ENCODE data around the gene ALDH1A1.

The ALDH1A1 gene

GRCh38 chr9:72899734-72900477 lies 52.9 kb downstream of the ALDH1A1 start:
- no peak overlapping the region for H3K4me3 ChIP-seq (ENCODE audit: low read depth, low read length)
- TF ChIP-seq CTCF (IDR thresholded peaks at IDR 0.05; ENCODE audit: low read depth, low read length, missing control alignments), result no peak
- DNase-seq (ENCODE audit: low read depth), result no peak

GRCh38 chr9:72898784-72899733 lies 53.8 kb downstream of the ALDH1A1 start:
- DNase-seq (ENCODE audit: low read depth), result no peak
- no peak for TF ChIP-seq CTCF (IDR thresholded peaks at IDR 0.05; ENCODE audit: low read depth, low read length, missing control alignments)
- H3K4me3 ChIP-seq (ENCODE audit: low read depth, low read length), result no peak overlapping the region

GRCh38 chr9:72898360-72898759 lies 54.5 kb downstream of the ALDH1A1 start:
- TF ChIP-seq CTCF (IDR thresholded peaks at IDR 0.05; ENCODE audit: low read depth, low read length, missing control alignments), result no peak
- H3K4me3 ChIP-seq (ENCODE audit: low read depth, low read length), result no peak overlapping the region
- DNase-seq (ENCODE audit: low read depth), result no peak

- TF ChIP-seq CTCF (IDR thresholded peaks at IDR 0.05; ENCODE audit: low read depth, low read length, missing control alignments), result no peak
- no peak overlapping the region for H3K4me3 ChIP-seq (ENCODE audit: low read depth, low read length)
These were observed 55.7 kb downstream of the ALDH1A1 start for GRCh38 chr9:72897069-72897649.

GRCh38 chr9:72896439-72896838 lies 56.4 kb downstream of the ALDH1A1 start:
- no peak for TF ChIP-seq CTCF (IDR thresholded peaks at IDR 0.05; ENCODE audit: low read depth, low read length, missing control alignments)
- DNase-seq (ENCODE audit: low read depth), result no peak
- H3K4me3 ChIP-seq (ENCODE audit: low read depth, low read length), result no peak overlapping the region

More at GRCh38 chr9:72897069-72897649, 55.7 kb downstream of the ALDH1A1 start:
- DNase-seq (ENCODE audit: low read depth), result no peak

- no peak for DNase-seq (ENCODE audit: low read depth)
- no peak overlapping the region for H3K4me3 ChIP-seq (ENCODE audit: low read depth, low read length)
- TF ChIP-seq CTCF (IDR thresholded peaks at IDR 0.05; ENCODE audit: low read depth, low read length, missing control alignments), result no peak
These were observed 57.7 kb downstream of the ALDH1A1 start for GRCh38 chr9:72895122-72895521.

All from GM12864 (cell line).